Measurements from ENCODE around the gene GRIK3. TPM values are rescaled to one million over a fixed set of nuclear protein-coding genes. Genes with fewer than 3 reads are reported as not detected.

GRIK3 gene
- total and polyA plus RNA-seq, 2 donors (not counting 1 experiment from before 2014, with no cell fraction given) = not detected

- TF ChIP-seq EZH2 (IDR thresholded peaks at IDR 0.05; ENCODE audit: low read length, missing control alignments) (no peak), CTCF (conservative IDR thresholded peaks at IDR 0.05 in 1 of 2, IDR thresholded peaks at IDR 0.05 in 1 of 2; ENCODE audit: low read depth in 1 of 2, low read length in 2 of 2) (no peak)
- H3K36me3 ChIP-seq (ENCODE audit: control insufficient read depth, insufficient read depth, low read length) = no peaks in the 10 kb centered on the region
- no peak overlapping the region for H3K9ac ChIP-seq (ENCODE audit: insufficient read depth, low read length)
- H3K27me3 ChIP-seq (ENCODE audit: control insufficient read depth, insufficient read depth, low read length) = no peaks in the 10 kb centered on the region
- no peak overlapping the region for H3K4me2 ChIP-seq (ENCODE audit: extremely low read depth, insufficient read depth, low read length)
- H3K79me2 ChIP-seq (ENCODE audit: control insufficient read depth, insufficient read depth, low read length) = no peaks in the 10 kb centered on the region
- no peaks in the 10 kb centered on the region for H4K20me1 ChIP-seq (ENCODE audit: control insufficient read depth, extremely low read depth, insufficient read depth, low read length)
- no peak overlapping the region for H2AFZ ChIP-seq (ENCODE audit: low read length)
- no peak overlapping the region for H3K27ac ChIP-seq (ENCODE audit: insufficient read depth, low read length)
- H3K9me3 ChIP-seq (ENCODE audit: control insufficient read depth, insufficient read depth, low read depth, low read length) = no peaks in the 10 kb centered on the region
- DNase-seq (ENCODE audit: low read depth in 2 of 2) = no peak
- no peaks in the 10 kb centered on the region for H3K4me1 ChIP-seq (ENCODE audit: control insufficient read depth, extremely low read depth, insufficient read depth, low read length)
- H3K4me3 ChIP-seq (replicated peaks in 1 of 4; ENCODE audit: control extremely low read depth in 1 of 4, insufficient read depth in 1 of 4, low read depth in 3 of 4, low read length in 4 of 4) = no peak overlapping the region
Observed at GRCh38 chr1:36869826-36870225, 164.5 kb downstream of the GRIK3 start.

GRCh38 chr1:36869054-36869453, 165.3 kb downstream of the GRIK3 start:
- Histone ChIP-seq H3K36me3 (ENCODE audit: control insufficient read depth, insufficient read depth, low read length) (no peaks in the 10 kb centered on the region), H3K9me3 (ENCODE audit: control insufficient read depth, insufficient read depth, low read depth, low read length) (no peaks in the 10 kb centered on the region), H2AFZ (ENCODE audit: low read length) (no peak overlapping the region), H3K9ac (ENCODE audit: insufficient read depth, low read length) (no peak overlapping the region), H3K4me1 (ENCODE audit: control insufficient read depth, extremely low read depth, insufficient read depth, low read length) (no peaks in the 10 kb centered on the region), H3K27me3 (ENCODE audit: control insufficient read depth, insufficient read depth, low read length) (no peaks in the 10 kb centered on the region), H3K27ac (ENCODE audit: insufficient read depth, low read length) (no peak overlapping the region), H3K79me2 (ENCODE audit: control insufficient read depth, insufficient read depth, low read length) (no peaks in the 10 kb centered on the region), H3K4me3 (replicated peaks in 1 of 4; ENCODE audit: control extremely low read depth in 1 of 4, insufficient read depth in 1 of 4, low read depth in 3 of 4, low read length in 4 of 4) (no peak overlapping the region), H3K4me2 (ENCODE audit: extremely low read depth, insufficient read depth, low read length) (no peak overlapping the region), H4K20me1 (ENCODE audit: control insufficient read depth, extremely low read depth, insufficient read depth, low read length) (no peaks in the 10 kb centered on the region)
- DNase-seq (ENCODE audit: low read depth in 2 of 2) = no peak
- TF ChIP-seq EZH2 (IDR thresholded peaks at IDR 0.05; ENCODE audit: low read length, missing control alignments) = no peak
- TF ChIP-seq CTCF (conservative IDR thresholded peaks at IDR 0.05 in 1 of 2, IDR thresholded peaks at IDR 0.05 in 1 of 2; ENCODE audit: low read depth in 1 of 2, low read length in 2 of 2) = no peak

- Histone ChIP-seq H3K79me2 (ENCODE audit: control insufficient read depth, insufficient read depth, low read length) (no peaks in the 10 kb centered on the region), H3K4me2 (ENCODE audit: extremely low read depth, insufficient read depth, low read length) (no peak overlapping the region), H3K9me3 (ENCODE audit: control insufficient read depth, insufficient read depth, low read depth, low read length) (no peaks in the 10 kb centered on the region), H3K9ac (ENCODE audit: insufficient read depth, low read length) (no peak overlapping the region), H3K27me3 (ENCODE audit: control insufficient read depth, insufficient read depth, low read length) (no peaks in the 10 kb centered on the region), H3K27ac (ENCODE audit: insufficient read depth, low read length) (no peak overlapping the region), H3K4me3 (replicated peaks in 1 of 4; ENCODE audit: control extremely low read depth in 1 of 4, insufficient read depth in 1 of 4, low read depth in 3 of 4, low read length in 4 of 4) (no peak overlapping the region), H3K4me1 (ENCODE audit: control insufficient read depth, extremely low read depth, insufficient read depth, low read length) (no peaks in the 10 kb centered on the region), H2AFZ (ENCODE audit: low read length) (no peak overlapping the region), H3K36me3 (ENCODE audit: control insufficient read depth, insufficient read depth, low read length) (no peaks in the 10 kb centered on the region), H4K20me1 (ENCODE audit: control insufficient read depth, extremely low read depth, insufficient read depth, low read length) (no peaks in the 10 kb centered on the region)
- DNase-seq (ENCODE audit: low read depth in 2 of 2) = no peak
- no peak for TF ChIP-seq EZH2 (IDR thresholded peaks at IDR 0.05; ENCODE audit: low read length, missing control alignments)
- no peak for TF ChIP-seq CTCF (conservative IDR thresholded peaks at IDR 0.05 in 1 of 2, IDR thresholded peaks at IDR 0.05 in 1 of 2; ENCODE audit: low read depth in 1 of 2, low read length in 2 of 2)
Observed at GRCh38 chr1:36867575-36867974, 166.7 kb downstream of the GRIK3 start.

All from fibroblast of lung (primary cell).